COLO668 (cell line): ENCODE results near the gene YWHAB.
"Not testable (repeated sequence)": the region's sequence is repeated elsewhere in the genome, so short reads cannot be mapped to it uniquely, and the experiment has no call there.

Experiments used
- DNase-seq: peaks from one replicate; lab custom pipeline; 2025; ENCODE audit not compliant: unreplicated experiment; lab: John Stamatoyannopoulos, UW

YWHAB gene

DNA sequence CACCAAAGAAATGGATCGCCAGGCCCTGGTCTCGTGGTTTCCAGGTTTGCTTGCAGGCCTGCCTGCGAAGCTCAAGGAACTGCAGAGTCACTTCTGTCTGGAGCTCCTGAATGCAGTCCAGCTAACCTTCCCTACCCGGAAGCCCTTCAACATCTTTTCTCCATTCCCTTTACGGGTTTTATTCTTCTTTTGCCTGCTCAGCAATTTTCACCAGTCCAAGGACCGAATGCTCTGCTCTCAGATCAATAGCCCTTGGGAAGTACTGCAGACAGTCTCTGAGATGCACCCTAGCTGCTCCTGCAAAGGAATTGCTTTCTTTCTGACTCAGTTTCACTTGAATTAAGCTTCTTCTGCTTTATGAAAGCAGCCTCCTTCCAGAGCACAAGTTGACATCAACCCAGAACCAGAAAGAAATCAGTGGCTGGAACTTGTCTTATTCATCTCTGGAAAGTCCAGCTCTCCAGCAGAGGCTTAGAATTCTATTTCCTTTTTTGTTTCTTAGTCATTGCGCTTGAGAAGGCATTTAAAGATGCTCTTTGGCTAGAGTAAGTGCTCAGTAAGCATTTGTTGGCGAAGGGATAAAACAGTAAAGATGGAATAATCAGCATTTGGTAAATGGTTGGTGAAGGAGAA lies 18.7 kb upstream of the YWHAB start:
- no peak for DNase-seq

DNA sequence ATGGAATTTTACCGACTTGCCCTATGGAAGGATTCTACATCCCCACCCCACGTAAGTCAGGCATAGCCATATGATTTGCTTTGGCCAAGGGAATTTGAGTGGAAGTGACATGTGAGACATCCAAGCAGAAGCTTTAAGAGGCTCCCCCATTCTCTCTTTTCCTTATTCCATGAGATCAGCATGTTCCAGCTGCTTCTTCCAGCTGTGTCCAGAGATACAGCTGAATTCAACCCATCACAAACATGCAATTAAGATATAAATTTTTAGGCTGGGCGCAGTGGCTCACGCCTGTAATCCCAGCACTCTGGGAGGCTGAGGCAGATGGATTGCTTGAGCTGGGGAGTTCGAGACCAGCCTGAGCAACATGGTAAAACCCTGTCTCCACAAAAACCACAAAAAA lies 16.0 kb upstream of the YWHAB start:
- no peak for DNase-seq

DNA sequence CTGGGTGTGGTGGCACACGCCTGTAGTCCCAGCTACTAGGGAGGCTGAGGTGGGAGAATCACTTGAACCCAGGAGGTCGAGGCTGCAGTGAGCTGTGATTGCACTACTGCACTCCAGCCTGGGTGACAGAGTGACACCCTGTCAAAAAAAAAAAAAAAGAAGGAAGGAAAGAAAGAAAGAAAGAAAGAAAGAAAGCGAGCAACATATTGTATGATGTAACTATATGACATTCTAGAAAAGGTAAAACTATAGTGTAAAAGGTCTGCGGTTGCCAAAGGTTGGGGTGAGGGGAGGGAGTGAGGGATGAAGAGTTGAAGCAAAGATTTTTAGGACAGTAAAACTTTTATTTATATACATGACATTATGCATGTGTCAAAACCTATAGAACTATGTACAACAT lies 3.1 kb upstream of the YWHAB start:
- not testable (repeated sequence) for DNase-seq

DNA sequence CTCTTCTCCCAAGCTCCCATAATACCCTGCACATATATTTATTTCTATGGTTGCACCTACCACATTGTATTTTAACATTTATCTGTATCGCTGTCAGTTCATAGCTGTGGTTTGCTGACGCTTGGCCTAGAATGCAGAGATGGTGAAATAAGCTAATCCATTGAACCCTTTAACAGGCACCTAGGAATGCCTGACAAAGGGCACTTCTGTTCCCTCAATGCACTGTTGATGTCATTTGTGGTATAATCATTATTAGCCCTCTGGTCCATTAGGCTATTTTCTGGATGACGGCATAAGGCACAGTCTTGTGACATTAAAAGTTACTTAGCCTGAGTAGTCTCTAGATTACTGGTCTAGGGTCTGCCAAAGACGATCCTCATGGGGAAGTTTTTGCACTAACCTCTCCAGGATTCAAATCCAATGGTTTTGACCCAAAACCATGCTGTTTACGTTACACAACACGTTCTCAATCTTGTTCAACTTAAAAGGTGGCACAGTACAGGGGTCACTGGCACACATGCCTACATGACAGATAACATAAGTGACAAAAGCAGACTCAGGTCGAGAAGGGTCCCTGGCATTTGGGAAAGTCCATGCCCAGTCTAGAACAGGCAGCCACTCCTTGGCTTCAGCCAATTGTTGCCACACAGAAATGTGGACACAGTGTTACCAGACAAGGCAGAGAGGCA lies 2.1 kb upstream of the YWHAB start:
- no peak for DNase-seq

- DNase-seq: no peak
These were observed 556 bp upstream of the YWHAB start for GRCh38 chr20:44884907-44885391.

GRCh38 chr20:44886266-44886651 lies 754 bp downstream of the YWHAB start:
- DNase-seq: no peak

DNA sequence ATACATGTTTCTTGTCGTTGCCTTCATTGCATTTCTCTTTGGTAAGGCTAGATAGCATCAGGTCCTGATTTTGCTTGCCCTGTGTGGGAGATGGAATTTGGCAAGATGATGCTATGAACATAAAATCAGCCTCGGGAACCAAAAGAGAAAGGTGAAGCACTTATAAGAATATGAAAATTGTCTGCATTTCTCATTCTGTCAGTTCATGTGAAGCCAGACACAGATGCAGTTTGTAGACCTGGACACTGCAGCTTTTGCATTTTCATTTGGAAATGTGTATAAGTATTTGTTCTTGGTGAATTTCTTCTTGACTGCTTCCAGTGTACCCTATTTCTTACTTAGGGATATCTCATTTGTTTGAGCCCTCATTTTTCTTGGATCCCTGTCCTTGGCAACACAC lies 1.3 kb downstream of the YWHAB start:
- DNase-seq: no peak

DNA sequence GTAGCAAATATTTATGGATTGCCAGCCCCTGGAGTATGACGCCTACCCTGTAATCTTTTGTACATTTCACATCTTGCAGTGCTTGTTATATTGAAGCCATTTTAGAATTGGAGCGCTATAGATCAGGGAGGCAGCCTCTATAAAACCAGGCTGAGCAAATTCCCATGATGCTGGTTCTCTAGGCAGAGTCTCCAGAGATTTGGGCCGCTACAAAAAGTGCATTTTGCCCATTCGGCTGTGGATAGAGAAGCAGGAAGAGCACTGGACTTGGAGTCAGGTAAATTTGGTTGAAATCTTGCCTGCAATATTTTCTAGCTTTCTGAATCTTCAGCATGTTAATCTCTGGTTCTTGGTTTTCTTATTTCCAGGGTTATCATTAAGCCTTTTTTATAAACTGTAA lies 2.0 kb downstream of the YWHAB start:
- DNase-seq: no peak

- DNase-seq: no peak
These were observed 3.0 kb downstream of the YWHAB start for GRCh38 chr20:44888226-44889103.

DNA sequence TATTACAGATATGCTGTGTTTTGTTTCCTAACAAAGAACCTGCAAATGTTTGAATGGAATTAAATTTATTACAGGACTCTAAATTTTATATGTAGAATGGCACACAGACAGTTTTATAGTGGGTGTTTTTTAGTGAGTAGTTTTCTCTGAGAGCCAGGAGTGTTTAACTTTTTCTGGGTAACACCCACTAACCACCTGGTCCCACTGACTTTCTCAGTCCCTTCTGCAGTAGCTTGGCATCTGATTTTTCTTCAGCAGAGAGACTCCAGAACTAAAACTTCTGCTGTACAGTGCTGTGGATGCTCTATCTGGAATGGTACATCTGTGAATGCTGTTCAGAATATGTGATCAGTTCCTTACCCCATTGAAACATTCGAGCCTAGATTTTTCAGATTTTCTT lies 6.3 kb downstream of the YWHAB start:
- no peak for DNase-seq

DNA sequence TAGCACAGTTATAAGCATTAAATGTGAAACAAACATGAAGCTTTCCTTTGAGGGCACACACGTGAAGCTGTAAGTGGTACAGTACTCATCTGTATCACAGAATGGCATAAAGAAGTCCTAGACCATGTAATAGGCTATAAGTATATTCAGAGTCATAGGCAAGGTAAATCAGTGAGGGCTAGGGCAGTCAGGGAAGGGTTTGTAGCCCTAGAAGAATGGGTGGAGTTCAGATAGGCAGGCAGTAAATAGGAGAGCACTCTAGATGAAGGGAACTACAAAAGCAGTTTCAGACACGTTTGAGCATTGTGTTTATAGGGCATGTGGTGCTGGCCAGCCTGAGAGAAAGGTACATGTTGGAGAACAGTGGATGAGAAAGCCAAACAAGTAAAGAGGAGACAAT lies 9.5 kb downstream of the YWHAB start:
- DNase-seq: no peak

- no peak for DNase-seq
These were observed 11.1 kb downstream of the YWHAB start for GRCh38 chr20:44896583-44896982.

DNA sequence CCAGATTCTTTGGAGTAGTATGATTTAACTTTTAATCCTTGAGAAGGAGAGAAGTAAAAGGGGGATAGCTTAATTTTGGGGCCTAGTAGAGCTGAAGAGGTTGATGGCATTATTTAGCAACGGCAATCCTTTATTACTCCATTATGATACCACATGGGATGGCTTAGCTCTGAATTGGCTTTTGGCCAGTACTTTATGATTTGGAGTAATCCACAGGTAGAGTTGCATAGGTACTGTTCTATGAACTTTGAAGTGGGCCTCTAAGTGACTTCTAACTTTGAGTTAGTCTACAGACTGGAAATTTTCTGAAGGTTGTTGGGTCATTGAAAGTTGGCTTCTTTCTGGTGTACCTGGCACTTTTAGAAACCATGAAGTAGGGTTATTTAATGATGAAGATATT lies 11.6 kb downstream of the YWHAB start:
- DNase-seq: no peak

GRCh38 chr20:44900231-44900854 lies 14.8 kb downstream of the YWHAB start:
- no peak for DNase-seq

- DNase-seq: no peak
These were observed 16.5 kb downstream of the YWHAB start for GRCh38 chr20:44901974-44902373.

- DNase-seq: no peak
These were observed 18.9 kb downstream of the YWHAB start for GRCh38 chr20:44904377-44904776.

DNA sequence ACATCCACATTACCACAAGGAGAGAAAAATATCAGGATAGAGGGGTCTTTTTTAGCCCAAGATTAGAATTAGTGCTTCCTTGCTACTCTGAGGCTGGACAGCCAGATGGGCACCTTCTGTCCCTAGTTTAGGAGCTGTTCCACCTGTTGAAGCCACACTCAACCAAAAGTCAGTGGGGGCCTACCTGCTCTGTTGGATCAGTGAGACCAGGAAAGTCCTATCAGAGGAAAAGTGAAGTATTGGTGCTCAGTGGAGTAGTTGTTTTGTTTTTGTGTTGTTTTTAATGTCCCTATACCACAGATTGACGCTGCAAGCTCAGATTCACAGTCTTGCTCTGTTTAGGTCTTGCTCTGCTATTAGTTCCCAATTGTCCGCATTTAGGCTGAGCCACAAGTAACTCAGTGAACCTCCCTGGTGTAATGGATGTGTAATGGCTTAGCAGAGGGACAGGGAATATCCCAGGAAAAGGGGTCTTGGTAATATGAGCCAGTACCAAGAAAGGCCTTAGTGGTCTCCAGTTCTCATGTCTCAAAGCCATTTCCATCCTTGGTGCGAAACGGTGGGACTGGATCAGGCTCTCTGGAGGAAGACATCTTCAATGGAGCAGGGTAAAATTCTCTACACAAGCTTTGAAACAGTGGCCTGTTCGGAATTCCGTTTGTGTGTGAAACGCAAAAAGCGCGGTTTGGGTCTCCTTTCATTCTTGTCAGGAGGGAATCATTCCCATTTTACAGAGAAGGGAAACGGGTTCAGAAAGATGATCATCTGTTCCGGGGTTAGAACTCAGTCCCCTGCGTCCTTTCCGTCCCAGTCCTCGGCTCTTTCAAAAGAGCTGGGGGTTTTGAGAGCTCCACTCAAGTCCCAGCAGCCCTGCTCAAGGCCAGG lies 23.7 kb downstream of the YWHAB start:
- no peak for DNase-seq

DNA sequence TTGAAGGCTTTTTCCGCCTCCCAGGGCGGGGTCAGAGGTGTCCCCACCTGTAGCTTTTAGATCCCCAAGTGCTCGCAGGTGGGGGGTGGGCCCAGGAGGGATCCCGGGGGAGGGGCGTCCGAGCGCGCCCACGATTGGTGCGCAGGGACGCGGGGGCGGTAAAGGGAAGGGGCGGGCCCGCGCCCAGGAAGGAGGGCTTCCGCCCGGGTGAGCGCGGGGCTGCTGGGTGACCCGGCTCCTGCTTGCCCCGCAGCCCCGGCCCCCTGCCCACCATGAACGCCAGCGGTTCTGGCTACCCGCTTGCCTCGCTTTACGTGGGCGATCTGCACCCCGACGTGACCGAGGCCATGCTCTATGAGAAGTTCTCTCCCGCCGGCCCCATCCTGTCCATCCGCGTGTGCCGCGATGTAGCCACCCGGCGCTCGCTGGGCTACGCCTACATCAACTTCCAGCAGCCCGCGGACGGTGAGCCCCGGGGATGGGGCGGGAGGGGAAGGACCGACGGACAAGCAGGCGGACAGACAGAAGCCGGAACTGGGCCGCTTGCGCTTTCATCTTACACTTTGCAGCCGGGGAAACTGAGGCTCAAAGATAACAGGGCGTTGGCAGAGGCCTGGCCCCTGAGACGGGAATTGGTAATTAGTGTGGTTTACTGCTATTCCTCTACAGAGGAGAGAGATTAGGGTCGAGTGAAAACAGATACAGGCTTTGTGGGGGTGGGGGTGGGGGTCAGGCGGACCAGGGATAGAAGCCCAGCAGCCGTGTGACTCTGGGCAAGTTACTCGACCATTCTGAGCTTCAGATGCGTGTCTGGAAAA lies 24.6 kb downstream of the YWHAB start, which contains the start of gene PABPC1L:
Gene PABPC1L (plus strand): TSS at position 189 of the 818 bp plus-strand sequence. CDS start 84 bp downstream, at position 273.
- peak; percentile 87 for DNase-seq

- peak; percentile 6 for DNase-seq
These were observed 25.3 kb downstream of the YWHAB start for GRCh38 chr20:44910690-44911262.
